H1 (cell line): ENCODE results near the gene NUP188. TPM values are rescaled to one million over a fixed set of nuclear protein-coding genes. Genes with fewer than 3 reads are reported as not detected.

Experiments used
- CHD1 ChIP-seq: IDR thresholded peaks from 2 replicates; pipeline ENCODE4 v1.6.1; 2012; ENCODE audit warnings: low read depth, low read length, improper control_type of control experiment
- JUND ChIP-seq: IDR thresholded peaks from 2 replicates; pipeline ENCODE4 v1.6.1; 2011; ENCODE audit warnings: mild to moderate bottlenecking, improper control_type of control experiment, low read length
- NRF1 ChIP-seq: IDR thresholded peaks from 2 replicates; pipeline ENCODE4 v1.6.1; 2011; ENCODE audit warnings: mild to moderate bottlenecking, low read depth, low read length, improper control_type of control experiment
- POLR2A ChIP-seq, 2 experiments: IDR thresholded peaks; 1 replicate in 1 of 2; 2 replicates in 1 of 2; pipeline ENCODE4 v1.6.1; 2011; ENCODE audit warnings: low read depth in 2 of 2, low read length in 2 of 2, mild to moderate bottlenecking in 2 of 2; ENCODE audit errors: control extremely low read depth in 1 of 2
- SUZ12 ChIP-seq: fragments of 200-600 bp; sonication (generic); IDR thresholded peaks from 2 replicates; pipeline ENCODE4 v1.6.1; 2012; ENCODE audit warnings: mild to moderate bottlenecking, inconsistent platforms, low read length, moderate library complexity, mixed read lengths
- polyA plus RNA-seq, 7 experiments: library from polyadenylated mRNA; depleted of rRNA in 3 of 7; stranded (reverse) in 5 of 7; unstranded in 2 of 7; fragments of >200 nt in 5 of 7; fragments of 200-250 nt in 2 of 7; gene quantifications; 1 replicate in 5 of 7; 2 replicates in 1 of 7; 4 replicates in 1 of 7; pipeline versions ENCODE4 v1.2.1 to v1.2.3, GENCODE V29; 2011 to 2013; ENCODE audit warnings: missing spikeins in 2 of 7, mixed read lengths in 2 of 7
- total RNA-seq: library from RNA; stranded (reverse); fragmentation: NEBNext Ultra II Directional; extraction: Animal tissue kit (Norgen Biotek cat#: 25700); gene quantifications from 2 replicates; pipeline ENCODE4 v1.2.1, GENCODE V29; 2021
- TF ChIP-seq, protein P1 (sequence below): fragments of 300-600 bp; sonication (generic); IDR thresholded peaks from 2 replicates; pipeline ENCODE4 v1.7.1; 2012; ENCODE audit warnings: low read length, moderate library complexity, mild to moderate bottlenecking, inconsistent platforms; ENCODE audit not compliant: insufficient replicate concordance
- TF ChIP-seq, protein P2 (sequence below): IDR thresholded peaks from 2 replicates; pipeline ENCODE4 v1.6.1; 2012; ENCODE audit warnings: inconsistent platforms

NUP188 gene
- total and polyA plus RNA-seq, 2 of the 8 experiments (the other 6 are each of a cell fraction or from before 2014, with no cell fraction given), result 90.1 to 111 TPM

- TF ChIP-seq, protein P1, sequence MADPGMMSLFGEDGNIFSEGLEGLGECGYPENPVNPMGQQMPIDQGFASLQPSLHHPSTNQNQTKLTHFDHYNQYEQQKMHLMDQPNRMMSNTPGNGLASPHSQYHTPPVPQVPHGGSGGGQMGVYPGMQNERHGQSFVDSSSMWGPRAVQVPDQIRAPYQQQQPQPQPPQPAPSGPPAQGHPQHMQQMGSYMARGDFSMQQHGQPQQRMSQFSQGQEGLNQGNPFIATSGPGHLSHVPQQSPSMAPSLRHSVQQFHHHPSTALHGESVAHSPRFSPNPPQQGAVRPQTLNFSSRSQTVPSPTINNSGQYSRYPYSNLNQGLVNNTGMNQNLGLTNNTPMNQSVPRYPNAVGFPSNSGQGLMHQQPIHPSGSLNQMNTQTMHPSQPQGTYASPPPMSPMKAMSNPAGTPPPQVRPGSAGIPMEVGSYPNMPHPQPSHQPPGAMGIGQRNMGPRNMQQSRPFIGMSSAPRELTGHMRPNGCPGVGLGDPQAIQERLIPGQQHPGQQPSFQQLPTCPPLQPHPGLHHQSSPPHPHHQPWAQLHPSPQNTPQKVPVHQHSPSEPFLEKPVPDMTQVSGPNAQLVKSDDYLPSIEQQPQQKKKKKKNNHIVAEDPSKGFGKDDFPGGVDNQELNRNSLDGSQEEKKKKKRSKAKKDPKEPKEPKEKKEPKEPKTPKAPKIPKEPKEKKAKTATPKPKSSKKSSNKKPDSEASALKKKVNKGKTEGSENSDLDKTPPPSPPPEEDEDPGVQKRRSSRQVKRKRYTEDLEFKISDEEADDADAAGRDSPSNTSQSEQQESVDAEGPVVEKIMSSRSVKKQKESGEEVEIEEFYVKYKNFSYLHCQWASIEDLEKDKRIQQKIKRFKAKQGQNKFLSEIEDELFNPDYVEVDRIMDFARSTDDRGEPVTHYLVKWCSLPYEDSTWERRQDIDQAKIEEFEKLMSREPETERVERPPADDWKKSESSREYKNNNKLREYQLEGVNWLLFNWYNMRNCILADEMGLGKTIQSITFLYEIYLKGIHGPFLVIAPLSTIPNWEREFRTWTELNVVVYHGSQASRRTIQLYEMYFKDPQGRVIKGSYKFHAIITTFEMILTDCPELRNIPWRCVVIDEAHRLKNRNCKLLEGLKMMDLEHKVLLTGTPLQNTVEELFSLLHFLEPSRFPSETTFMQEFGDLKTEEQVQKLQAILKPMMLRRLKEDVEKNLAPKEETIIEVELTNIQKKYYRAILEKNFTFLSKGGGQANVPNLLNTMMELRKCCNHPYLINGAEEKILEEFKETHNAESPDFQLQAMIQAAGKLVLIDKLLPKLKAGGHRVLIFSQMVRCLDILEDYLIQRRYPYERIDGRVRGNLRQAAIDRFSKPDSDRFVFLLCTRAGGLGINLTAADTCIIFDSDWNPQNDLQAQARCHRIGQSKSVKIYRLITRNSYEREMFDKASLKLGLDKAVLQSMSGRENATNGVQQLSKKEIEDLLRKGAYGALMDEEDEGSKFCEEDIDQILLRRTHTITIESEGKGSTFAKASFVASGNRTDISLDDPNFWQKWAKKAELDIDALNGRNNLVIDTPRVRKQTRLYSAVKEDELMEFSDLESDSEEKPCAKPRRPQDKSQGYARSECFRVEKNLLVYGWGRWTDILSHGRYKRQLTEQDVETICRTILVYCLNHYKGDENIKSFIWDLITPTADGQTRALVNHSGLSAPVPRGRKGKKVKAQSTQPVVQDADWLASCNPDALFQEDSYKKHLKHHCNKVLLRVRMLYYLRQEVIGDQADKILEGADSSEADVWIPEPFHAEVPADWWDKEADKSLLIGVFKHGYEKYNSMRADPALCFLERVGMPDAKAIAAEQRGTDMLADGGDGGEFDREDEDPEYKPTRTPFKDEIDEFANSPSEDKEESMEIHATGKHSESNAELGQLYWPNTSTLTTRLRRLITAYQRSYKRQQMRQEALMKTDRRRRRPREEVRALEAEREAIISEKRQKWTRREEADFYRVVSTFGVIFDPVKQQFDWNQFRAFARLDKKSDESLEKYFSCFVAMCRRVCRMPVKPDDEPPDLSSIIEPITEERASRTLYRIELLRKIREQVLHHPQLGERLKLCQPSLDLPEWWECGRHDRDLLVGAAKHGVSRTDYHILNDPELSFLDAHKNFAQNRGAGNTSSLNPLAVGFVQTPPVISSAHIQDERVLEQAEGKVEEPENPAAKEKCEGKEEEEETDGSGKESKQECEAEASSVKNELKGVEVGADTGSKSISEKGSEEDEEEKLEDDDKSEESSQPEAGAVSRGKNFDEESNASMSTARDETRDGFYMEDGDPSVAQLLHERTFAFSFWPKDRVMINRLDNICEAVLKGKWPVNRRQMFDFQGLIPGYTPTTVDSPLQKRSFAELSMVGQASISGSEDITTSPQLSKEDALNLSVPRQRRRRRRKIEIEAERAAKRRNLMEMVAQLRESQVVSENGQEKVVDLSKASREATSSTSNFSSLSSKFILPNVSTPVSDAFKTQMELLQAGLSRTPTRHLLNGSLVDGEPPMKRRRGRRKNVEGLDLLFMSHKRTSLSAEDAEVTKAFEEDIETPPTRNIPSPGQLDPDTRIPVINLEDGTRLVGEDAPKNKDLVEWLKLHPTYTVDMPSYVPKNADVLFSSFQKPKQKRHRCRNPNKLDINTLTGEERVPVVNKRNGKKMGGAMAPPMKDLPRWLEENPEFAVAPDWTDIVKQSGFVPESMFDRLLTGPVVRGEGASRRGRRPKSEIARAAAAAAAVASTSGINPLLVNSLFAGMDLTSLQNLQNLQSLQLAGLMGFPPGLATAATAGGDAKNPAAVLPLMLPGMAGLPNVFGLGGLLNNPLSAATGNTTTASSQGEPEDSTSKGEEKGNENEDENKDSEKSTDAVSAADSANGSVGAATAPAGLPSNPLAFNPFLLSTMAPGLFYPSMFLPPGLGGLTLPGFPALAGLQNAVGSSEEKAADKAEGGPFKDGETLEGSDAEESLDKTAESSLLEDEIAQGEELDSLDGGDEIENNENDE, result no peak
- no peak for TF ChIP-seq JUND
- TF ChIP-seq CHD1, result no peak
- TF ChIP-seq, protein P2, sequence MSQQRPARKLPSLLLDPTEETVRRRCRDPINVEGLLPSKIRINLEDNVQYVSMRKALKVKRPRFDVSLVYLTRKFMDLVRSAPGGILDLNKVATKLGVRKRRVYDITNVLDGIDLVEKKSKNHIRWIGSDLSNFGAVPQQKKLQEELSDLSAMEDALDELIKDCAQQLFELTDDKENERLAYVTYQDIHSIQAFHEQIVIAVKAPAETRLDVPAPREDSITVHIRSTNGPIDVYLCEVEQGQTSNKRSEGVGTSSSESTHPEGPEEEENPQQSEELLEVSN, result no peak
- TF ChIP-seq POLR2A (IDR thresholded peaks at IDR 0.05; ENCODE audit: control extremely low read depth in 1 of 2, low read depth in 2 of 2, low read length in 2 of 2), result no peak
- TF ChIP-seq NRF1, result no peak
- no peak for TF ChIP-seq SUZ12
- TF ChIP-seq, all 59 proteins: peak for 0
Measured at GRCh38 chr9:128908372-128908771, 39.1 kb upstream of the NUP188 start (continued).
